Measurements from ENCODE around the gene FITM1. TPM values are rescaled to one million over a fixed set of nuclear protein-coding genes. Genes with fewer than 3 reads are reported as not detected.

FITM1 gene
- polyA plus RNA-seq, 3 donors, result 0.68 to 0.86 (median 0.79) TPM

DNA sequence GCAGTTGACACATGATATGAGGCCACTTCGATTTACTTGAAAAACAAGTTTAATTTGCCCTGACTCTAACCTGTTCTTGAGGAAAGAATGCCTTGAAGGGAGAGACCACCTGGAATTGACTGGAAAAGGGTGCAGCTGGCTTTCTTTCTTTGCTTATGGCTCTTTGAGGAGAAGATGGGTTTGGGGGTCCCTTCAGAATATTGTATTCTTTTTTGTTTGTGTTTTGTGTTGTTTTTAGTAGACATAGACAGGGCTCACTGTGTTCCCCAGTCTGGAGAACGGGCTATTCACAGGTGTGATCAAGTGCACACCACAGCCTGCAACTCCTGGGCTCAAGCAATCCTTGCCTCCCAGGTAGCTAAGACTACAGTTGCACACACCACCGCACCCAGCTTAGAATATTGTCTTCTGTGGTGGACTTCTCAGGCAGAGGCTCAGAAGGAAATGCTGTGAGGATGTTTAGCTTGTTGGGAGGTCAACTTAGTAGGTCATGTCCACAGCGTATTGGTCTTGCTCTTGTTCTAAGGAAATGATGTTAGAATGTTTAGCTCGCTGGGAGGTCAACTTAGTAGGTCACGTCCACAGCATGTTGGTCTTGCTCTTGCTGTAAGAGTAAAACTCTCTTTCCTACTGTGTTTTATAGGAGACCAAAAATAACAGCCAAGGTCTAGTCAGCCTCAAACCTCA is 14.2 kb upstream of the FITM1 start:
- DNase-seq (ENCODE audit: low read depth in 3 of 3, low spot score in 2 of 3), result no peak

DNA sequence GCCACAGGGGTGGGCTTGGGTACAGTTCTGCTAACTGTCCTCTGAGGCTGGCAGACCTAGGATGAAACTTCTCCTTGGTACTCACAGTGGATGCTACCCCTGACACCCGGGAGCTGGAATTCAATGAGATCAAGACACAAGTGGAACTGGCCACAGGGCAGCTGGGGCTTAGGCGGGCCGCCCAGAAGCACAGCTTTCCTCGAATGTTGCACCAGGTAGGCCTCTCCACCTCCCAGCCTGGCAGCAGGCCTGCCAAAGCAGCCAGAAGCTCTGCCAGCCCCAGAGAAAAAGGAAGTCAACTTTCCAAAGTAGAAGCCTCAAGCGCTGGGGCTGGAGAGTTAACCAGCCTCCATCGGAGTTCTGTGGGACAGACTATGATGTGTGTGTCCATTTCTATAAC is 13.3 kb upstream of the FITM1 start:
- DNase-seq (ENCODE audit: low read depth in 3 of 3, low spot score in 2 of 3), result no peak

DNA sequence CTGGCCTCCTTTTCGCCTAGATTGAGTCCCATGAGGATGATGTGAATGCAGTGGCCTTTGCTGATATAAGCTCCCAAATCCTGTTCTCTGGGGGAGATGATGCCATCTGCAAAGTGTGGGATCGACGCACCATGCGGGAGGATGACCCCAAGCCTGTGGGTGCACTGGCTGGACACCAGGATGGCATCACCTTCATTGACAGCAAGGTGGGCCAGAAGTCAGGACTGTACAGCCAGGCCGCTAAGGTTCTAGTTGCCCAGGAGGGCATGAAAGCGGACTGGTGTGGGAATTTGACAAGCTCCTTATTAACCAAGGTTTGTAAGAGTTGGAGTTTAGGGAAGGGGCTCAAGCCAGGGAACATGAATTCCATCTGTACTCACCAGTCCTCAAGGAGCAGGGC is 10.8 kb upstream of the FITM1 start:
- DNase-seq (ENCODE audit: low read depth in 3 of 3, low spot score in 2 of 3), result no peak

DNA sequence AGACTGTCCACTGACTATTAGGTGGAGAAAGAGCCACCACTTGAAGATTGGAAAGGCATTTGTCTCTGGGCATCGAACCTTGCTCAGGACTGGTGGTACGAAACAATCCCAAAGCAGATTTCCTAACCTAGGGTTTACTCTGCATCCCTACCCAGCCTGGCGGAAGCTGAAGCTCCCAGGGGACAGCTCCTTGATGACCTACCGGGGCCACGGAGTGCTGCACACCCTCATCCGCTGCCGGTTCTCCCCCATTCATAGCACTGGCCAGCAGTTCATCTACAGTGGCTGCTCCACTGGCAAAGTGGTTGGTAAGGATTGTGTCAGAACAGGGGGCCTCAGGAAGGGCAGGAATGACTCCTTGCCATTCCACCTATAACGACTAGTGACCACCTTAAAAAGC is 9.2 kb upstream of the FITM1 start:
- DNase-seq (ENCODE audit: low read depth in 3 of 3, low spot score in 2 of 3), result no peak

DNA sequence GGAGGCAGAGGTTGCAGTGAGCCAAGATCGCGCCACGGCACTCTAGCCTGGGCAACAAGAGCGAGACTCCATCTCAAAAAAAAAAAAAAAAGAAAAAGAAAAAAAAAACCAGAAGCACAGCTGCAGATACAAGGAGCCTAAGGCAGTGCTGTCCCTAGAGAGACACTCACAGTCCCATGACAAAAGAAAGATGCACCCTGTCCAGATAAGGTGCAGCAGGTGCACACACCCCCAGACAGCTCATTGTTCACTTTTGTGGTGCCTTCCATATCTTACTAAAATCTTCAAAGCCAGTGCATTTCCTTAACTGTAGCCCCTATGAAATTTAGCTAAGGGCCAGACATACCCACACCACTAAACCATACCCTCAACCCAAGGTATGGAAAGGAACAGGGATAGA is 8.0 kb upstream of the FITM1 start:
- no peak for DNase-seq (ENCODE audit: low read depth in 3 of 3, low spot score in 2 of 3)

DNA sequence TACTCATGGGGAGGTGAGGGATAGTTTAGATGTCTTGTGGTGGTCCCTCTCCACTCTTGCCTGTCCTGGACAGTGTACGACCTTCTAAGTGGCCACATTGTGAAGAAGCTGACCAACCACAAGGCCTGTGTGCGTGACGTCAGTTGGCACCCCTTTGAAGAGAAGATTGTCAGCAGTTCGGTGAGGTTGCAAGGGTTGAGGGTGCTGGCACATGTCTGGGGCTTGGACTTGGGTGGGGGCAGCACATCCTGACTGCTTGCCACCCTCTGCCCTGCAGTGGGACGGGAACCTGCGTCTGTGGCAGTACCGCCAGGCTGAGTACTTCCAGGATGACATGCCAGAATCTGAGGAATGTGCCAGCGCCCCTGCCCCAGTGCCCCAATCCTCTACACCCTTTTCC is 7.6 kb upstream of the FITM1 start:
- no peak for DNase-seq (ENCODE audit: low read depth in 3 of 3, low spot score in 2 of 3)

DNA sequence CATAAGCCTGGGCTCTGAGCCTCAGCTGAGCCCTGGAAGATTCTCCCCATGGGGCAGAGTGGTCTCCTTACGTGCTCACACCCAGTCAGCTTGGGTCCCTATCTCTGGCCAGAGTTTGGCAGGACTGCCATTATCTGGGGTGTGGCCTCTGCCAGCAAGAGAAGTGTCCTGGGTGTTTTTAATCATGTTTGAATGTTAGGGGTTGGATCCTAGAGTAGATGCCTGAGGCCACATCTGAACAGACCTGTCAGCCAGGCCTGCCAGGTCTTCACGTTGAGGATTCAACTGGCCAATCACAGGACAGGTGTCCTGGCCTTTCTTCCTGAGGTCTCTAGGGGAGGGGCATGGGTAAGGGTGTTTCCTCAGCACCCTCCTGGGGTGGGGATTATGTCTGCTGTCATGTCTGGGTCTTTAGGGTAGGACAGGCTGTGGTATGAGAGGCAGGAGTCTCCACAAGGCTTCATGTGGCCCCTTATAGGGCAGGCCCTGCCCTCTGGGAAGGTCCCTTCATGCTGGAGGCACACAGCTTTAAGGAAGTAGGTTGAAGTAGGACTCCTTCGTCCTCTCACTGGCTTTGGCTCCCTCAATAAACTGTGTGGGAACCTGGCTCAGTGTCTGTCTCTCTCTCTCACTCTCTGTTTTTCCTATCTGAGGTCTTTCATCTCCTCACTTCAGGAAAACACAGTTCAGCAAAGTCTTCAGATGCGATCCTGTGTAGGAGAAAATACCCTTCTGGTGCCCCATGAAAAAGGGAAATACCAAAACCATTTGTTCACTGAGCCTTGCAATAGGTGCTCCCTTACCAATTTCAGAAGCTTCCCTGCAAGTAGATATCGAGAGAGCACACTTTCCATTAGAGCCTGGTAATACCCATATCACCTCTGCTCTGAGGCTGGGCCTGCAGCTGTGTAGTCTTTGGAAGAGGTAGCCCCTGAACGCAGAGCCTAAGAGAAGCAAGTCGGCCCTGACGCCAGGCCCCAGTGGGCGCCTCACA is 6.7 kb upstream of the FITM1 start:
- no peak for DNase-seq (ENCODE audit: low read depth in 3 of 3, low spot score in 2 of 3)

DNA sequence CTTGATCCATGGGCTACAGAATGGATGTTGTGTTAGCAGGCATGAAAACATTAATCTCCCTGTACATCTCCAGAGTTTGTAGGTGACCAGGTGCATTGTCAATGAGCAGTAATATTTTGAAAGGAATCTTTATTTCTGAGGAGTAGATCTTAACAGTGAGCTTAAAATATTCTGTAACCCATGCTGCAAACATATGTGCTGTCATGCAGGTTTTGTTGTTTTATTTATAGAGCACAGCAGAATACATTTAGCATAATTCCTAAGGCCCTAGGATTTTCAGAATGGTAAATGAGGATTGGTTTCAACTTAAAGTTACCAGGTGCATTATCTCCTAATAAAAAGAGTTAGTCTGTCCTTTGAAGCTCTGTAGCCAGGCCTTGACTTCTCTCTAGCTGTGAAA is 3.5 kb upstream of the FITM1 start:
- DNase-seq (ENCODE audit: low read depth in 3 of 3, low spot score in 2 of 3), result no peak

DNA sequence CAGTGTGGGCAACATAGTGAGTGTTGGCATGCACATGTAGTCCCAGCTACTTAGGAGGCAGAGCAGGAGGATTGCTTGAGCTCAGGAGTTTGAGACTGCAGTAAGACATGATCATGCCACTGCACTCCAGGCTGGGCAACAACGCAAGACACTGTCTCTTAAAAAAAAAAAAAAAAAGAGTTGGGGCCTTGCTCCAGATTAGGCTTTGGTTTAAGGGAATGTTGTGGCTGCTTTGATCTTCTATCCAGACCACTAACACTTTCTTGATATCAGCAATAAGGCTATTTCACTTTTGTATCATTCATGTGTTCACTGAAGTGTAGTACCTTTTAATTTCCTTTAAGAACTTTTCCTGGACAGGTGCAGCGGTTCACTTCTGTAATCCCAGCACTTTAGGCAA is 2.8 kb upstream of the FITM1 start:
- no peak for DNase-seq (ENCODE audit: low read depth in 3 of 3, low spot score in 2 of 3)

DNA sequence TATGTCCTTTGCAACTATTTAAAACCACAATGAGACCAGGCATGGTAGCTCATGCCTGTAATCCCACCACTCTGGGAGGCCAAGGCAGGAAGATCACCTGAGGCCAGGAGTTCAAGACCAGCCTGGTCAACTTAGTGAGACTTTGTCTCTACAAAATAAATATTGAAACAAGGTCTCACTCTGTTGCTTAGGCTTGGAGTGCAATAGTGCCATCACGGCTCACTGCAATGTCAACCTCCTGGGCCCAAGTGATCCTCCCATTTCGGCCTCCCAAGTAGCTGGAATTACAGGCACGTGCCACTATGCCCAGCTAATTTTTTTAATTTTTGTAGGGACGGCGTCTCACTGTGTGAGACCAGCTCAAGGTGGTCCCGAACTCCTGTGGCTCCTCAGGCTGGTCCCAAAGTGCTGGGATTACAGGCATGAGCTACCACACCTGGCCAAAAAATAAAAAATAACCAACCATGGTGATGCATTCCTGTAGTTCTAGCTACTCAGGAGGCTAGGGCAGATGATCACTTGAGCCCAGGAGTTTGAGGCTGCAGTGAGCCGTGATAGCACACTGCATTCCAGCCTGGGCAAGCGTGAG is 955 bp upstream of the FITM1 start:
- DNase-seq (ENCODE audit: low read depth in 3 of 3, low spot score in 2 of 3), result no peak

DNA sequence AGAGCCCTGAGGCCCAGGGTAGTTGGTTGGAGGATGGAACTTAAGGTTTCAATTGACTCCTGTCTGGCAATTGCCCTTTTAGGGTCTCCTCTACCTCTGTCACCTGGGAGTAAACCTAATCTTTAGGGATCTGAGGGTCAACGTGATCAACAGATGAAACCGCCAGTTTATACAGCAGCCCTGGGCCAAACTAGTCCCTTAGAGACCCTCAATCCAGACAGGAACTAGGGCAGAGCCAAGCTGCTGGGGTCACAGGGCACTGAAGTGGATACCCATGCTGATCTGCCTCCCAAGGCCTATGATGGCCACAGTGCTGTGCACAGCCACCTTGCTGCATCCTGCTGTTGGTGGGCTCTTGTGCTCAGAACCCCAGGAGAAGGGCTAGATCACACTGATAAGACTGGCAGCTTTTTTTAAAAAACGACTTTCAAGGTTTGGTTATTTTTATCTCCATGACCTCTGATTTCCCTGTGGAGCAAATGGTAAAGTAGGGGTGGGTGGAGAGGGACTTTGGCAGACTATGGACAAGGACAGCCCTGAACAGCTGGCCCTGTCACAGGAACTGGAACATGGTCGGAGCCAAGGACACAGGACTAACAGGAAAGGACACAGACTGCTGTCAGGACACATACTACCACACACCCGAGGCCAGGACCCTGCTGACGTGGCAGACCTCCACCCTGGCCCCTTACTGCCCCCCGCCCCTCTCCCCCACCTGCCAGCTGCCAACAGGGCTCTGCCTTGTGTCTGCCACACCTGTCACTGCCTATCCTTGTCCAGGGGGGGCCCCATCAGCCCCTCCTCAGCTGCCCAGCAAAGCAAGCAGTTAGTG is 474 bp downstream of the FITM1 start:
- DNase-seq (ENCODE audit: low read depth in 3 of 3, low spot score in 2 of 3), result no peak

DNA sequence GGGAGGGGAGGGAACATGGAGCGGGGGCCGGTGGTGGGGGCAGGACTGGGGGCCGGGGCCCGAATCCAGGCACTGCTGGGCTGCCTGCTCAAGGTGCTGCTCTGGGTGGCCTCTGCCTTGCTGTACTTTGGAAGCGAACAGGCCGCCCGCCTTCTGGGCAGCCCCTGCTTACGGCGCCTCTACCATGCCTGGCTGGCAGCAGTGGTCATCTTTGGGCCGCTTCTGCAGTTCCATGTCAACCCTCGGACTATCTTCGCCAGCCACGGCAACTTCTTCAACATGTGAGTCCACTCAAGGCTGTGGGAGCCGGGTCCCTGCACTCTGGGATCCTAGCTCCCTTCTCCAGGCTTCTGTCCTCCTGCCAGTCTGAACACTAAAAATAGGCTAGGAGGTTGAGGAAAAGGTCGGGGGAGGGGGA is 1.1 kb downstream of the FITM1 start:
- DNase-seq (ENCODE audit: low read depth in 3 of 3, low spot score in 2 of 3), result no peak

DNA sequence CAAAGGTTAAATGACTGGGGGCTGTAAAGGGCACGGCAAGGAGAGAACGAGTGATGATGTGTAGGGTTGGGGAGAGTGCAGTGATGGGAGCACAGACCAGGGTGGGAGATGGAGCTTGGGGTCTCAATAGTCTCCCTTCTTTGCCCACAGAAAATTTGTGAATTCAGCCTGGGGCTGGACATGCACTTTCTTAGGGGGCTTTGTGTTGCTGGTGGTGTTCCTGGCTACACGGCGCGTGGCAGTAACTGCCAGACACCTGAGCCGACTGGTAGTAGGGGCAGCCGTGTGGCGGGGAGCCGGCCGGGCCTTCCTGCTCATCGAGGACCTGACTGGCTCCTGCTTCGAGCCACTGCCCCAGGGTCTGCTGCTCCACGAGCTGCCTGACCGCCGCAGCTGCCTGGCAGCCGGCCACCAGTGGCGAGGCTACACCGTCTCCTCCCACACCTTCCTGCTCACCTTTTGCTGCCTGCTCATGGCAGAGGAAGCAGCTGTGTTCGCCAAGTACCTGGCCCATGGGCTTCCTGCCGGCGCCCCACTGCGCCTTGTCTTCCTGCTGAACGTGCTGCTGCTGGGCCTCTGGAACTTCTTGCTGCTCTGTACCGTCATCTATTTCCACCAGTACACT is 1.7 kb downstream of the FITM1 start:
- DNase-seq (ENCODE audit: low read depth in 3 of 3, low spot score in 2 of 3), result no peak

DNA sequence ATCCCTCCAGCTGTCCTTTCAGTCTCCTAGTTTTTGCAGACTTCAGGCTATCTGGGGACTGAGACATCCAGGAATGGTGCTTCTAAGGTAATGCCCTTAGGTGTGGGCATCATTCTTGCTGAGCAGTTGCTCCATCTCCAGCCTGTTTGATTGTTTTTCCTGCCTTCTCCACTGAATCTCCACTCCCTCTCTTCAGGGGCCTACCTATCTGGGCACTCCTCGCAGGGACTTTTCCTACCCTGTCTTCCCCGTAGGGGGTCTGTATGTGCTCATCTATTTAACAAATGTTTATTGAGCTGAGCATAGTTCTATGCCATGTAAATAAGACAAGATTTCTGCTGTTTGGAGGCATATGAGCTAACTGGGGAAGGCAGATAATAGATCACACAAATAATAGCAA is 2.5 kb downstream of the FITM1 start:
- DNase-seq (ENCODE audit: low read depth in 3 of 3, low spot score in 2 of 3), result no peak

DNA sequence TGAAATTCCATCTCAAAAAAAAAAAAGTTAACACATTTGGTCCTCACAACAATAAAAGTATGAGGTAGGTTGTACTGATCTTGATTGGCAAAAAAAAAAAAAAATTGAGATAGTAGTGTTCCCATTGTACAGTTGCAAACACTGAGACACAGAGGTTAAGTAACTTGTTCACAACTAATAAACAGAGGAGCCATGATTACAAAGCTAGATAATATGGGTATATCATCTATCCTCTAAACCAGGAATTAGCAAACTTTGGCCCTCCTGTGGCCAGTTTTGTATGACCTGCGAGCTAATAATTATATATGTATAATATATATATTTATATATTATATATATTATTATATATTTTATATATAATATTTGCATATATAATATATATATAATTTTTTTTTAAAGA is 3.3 kb downstream of the FITM1 start:
- no peak for DNase-seq (ENCODE audit: low read depth in 3 of 3, low spot score in 2 of 3)

DNA sequence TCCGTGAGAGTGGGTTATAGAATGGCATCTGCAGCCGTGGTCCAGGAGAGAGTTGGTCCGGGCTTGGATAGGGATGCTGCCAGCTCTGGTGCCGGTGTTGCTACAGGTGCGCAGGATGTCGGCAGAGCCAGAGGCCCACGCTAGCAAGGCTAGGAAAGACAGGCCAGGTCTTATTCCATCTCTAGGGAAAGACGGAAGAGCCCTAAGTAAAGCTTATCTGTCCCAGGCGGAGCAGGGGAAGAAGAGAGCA is 5.0 kb downstream of the FITM1 start:
- DNase-seq (ENCODE audit: low read depth in 3 of 3, low spot score in 2 of 3), result no peak

DNA sequence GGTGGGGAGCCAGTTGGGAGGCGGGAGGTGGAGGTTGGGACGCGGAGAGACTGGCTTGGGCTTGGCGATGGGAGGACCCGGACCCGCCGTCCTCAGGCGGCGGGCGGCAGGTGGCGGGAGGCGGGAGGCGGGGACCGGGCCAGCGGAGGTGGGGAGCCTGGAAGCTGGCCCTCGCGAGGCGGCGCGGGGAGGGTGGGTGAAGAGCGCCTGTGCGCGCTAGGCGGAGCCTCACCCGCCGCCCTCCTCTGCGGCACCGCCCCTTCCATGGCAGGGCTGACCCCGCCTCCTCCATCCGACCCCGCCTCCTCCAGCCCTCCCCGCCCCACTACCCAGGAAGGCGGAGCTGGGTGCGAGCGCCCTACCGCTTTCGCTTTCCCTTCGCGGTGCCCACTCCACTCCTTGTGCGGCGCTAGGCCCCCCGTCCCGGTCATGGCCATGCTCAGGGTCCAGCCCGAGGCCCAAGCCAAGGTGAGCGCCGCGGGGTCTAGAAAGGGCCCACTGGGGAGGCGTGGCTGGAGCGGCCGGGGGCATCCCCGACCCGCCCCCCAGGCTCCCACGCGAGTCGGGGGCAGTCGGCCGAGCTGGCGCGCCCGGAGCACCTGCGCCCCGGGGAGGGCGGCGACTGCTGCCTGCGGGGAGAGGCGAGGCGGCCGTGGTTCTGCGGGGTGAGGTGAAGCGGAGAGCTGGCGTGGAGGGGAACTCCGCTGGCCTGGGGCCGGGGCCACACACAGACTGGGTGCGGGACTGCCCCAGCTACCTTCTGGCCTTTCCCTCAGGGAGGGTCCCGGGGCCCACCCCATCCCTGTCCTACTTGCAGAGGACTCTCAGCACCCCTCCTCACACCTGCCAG is 5.6 kb downstream of the FITM1 start, which contains the start of gene PSME1:
TSS of gene PSME1 (plus strand) at position 361 of the 850 bp plus-strand sequence. CDS start at position 430, 69 bp downstream.
- peak in 2 of 3 donors; percentile 66 to 80 for DNase-seq (ENCODE audit: low read depth in 3 of 3, low spot score in 2 of 3)

DNA sequence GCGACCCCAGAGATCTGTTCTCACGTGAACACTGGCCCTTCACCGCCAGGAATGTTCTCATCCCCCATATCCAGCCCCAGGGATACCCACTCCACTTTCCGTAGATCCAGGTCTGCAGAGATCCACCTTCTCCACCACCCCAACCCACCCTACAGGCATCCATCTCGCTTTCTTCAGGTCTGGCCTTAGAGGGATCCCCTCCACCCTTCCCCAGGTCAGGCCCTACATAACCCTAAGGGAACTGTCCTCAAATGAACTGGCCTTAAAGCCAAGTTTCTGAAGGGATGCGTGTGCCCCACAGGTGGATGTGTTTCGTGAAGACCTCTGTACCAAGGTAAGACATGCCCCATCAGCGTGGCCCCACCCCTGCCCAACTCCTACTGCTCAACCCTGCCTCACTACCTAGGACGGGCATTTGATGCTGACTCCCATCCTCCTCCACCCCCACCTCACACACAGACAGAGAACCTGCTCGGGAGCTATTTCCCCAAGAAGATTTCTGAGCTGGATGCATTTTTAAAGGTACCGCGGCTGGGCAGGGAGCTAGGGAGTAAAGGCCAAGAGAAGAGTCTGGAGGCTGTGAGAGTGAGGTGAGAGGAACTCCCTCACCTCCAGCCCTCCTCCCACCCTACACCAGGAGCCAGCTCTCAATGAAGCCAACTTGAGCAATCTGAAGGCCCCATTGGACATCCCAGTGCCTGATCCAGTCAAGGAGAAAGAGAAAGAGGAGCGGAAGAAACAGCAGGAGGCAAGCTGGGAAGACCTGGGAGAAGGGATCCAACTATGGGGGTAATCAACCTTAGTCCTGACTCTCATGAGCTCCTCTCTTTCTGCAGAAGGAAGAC is 6.4 kb downstream of the FITM1 start:
- no peak for DNase-seq (ENCODE audit: low read depth in 3 of 3, low spot score in 2 of 3)

Data from right renal cortex interstitium (tissue), 3 donors.